ENCODE measurements around the gene SUGCT.

The SUGCT gene

DNA sequence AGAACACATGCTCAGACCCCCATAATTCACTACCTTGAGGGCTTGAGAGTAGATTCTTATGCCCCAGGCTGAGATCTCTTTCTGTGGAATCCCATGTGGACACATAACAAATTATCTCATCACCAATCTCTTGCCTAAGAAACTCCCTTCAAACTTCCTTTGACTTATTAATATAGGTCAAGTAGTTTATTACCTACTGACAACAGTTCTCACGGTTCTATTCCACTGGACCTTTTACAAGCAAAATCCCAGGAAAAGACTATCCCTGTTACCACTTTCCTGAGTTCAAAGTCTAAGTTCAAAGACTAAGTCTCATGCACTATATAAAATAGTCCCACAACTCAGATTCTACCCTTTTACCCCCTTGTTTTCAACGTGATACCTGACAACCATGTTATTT lies 754.7 kb downstream of the SUGCT start:
- H3K4me3 ChIP-seq (ENCODE audit: low read depth in 1 of 5, low read length in 5 of 5): no peak overlapping the region
- no peaks in the 10 kb centered on the region for H3K36me3 ChIP-seq (ENCODE audit: control insufficient read depth in 5 of 5, insufficient read depth in 5 of 5, low read length in 5 of 5)

DNA sequence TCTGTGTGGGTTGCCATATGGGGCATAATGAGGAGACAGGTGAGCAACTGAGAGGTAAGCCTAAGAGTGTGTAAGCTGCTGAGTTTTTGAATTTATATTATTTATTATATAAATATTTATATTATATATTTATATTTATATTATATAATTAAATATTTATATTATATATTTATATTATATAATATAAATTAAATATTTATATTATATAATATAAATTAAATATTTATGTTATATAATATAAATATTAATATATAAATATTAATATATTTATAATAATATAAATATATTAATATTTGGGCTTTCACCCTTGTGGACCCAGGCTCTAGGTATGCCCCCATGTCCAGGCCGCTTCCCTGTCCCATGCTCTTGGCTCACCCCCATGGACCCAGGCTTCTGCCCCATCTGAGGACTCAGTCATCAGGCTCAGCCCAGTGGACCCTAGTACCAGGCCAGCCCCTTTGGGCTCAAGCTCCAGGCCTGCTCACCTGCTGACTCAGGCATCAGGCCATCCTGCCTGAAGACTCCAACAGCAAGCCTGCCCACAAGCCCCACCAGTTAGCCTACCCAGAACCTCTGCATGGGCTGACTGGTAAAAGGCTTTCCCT lies 755.4 kb downstream of the SUGCT start:
- H3K9me3 ChIP-seq (ENCODE audit: control insufficient read depth in 5 of 5, low read length in 5 of 5): peaks cover 0 to 7% (median 4%) of the 10 kb centered on the region in 5 donors
- no peak overlapping the region for H3K27ac ChIP-seq (ENCODE audit: low read depth, low read length)
- no peaks in the 10 kb centered on the region for H3K4me1 ChIP-seq (ENCODE audit: control insufficient read depth in 5 of 5, insufficient read depth in 5 of 5, low read length in 5 of 5)
- H3K9ac ChIP-seq (ENCODE audit: low read length in 5 of 5): no peak overlapping the region
- H3K27me3 ChIP-seq (ENCODE audit: control insufficient read depth in 5 of 5, insufficient read depth in 4 of 5, low read length in 5 of 5): no peaks in the 10 kb centered on the region
- no peaks in the 10 kb centered on the region for H3K36me3 ChIP-seq (ENCODE audit: control insufficient read depth in 5 of 5, insufficient read depth in 5 of 5, low read length in 5 of 5)
- H3K4me3 ChIP-seq (ENCODE audit: low read depth in 1 of 5, low read length in 5 of 5): no peak overlapping the region

More for the DNA sequence above, 754.7 kb downstream of the SUGCT start:
- no peaks in the 10 kb centered on the region for H3K4me1 ChIP-seq (ENCODE audit: control insufficient read depth in 5 of 5, insufficient read depth in 5 of 5, low read length in 5 of 5)
- peaks cover 0 to 7% (median 4%) of the 10 kb centered on the region in 5 donors for H3K9me3 ChIP-seq (ENCODE audit: control insufficient read depth in 5 of 5, low read length in 5 of 5)
- H3K27me3 ChIP-seq (ENCODE audit: control insufficient read depth in 5 of 5, insufficient read depth in 4 of 5, low read length in 5 of 5): no peaks in the 10 kb centered on the region
- H3K27ac ChIP-seq (ENCODE audit: low read depth, low read length): no peak overlapping the region
- H3K9ac ChIP-seq (ENCODE audit: low read length in 5 of 5): no peak overlapping the region

DNA sequence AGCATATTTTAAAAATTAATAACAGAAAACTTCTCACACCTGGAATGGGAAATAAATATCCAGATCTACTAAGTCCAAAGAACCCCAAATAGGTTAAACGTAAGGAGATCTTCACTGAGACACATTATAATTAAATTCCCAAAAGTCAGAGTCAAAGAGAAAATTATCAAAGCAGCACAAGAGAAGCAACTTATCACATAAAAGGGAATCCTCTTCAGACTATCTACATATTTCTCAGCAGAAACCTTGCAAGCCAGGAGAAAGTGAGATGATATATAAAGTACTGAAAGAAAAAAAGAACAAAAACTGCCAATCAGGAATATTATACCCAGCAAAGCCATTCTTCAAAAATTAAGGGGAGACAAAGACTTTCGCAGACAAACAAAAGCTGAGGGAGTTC lies 756.4 kb downstream of the SUGCT start:
- Histone ChIP-seq H3K36me3 (ENCODE audit: control insufficient read depth in 5 of 5, insufficient read depth in 5 of 5, low read length in 5 of 5) (no peaks in the 10 kb centered on the region), H3K27ac (ENCODE audit: low read depth, low read length) (no peak overlapping the region), H3K9ac (ENCODE audit: low read length in 5 of 5) (no peak overlapping the region), H3K4me1 (ENCODE audit: control insufficient read depth in 5 of 5, insufficient read depth in 5 of 5, low read length in 5 of 5) (no peaks in the 10 kb centered on the region), H3K9me3 (ENCODE audit: control insufficient read depth in 5 of 5, low read length in 5 of 5) (peaks cover 0 to 9% (median 4%) of the 10 kb centered on the region in 5 donors), H3K27me3 (ENCODE audit: control insufficient read depth in 5 of 5, insufficient read depth in 4 of 5, low read length in 5 of 5) (no peaks in the 10 kb centered on the region), H3K4me3 (ENCODE audit: low read depth in 1 of 5, low read length in 5 of 5) (no peak overlapping the region)

DNA sequence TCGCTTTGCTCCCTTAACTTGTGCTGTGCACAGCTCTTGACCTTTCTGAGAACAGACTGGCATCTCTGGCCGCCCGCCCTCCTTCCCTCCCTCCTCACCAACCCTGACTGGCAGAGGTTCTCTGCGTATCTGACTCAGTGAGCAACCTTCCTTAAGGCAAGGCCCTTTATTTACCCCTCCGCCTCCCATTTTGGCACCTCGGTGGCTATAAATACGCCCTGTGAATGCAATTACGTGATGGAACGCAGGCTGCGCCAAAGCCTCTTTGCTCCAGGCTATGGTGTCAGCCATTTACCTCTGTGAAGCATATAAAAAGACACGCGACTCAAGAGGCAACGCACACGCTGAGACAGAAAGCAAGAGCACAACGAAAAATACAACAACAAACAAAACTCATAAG lies 764.3 kb downstream of the SUGCT start:
- no peak overlapping the region for H3K4me3 ChIP-seq (ENCODE audit: low read depth in 1 of 5, low read length in 5 of 5)
- no peaks in the 10 kb centered on the region for H3K4me1 ChIP-seq (ENCODE audit: control insufficient read depth in 5 of 5, insufficient read depth in 5 of 5, low read length in 5 of 5)

DNA sequence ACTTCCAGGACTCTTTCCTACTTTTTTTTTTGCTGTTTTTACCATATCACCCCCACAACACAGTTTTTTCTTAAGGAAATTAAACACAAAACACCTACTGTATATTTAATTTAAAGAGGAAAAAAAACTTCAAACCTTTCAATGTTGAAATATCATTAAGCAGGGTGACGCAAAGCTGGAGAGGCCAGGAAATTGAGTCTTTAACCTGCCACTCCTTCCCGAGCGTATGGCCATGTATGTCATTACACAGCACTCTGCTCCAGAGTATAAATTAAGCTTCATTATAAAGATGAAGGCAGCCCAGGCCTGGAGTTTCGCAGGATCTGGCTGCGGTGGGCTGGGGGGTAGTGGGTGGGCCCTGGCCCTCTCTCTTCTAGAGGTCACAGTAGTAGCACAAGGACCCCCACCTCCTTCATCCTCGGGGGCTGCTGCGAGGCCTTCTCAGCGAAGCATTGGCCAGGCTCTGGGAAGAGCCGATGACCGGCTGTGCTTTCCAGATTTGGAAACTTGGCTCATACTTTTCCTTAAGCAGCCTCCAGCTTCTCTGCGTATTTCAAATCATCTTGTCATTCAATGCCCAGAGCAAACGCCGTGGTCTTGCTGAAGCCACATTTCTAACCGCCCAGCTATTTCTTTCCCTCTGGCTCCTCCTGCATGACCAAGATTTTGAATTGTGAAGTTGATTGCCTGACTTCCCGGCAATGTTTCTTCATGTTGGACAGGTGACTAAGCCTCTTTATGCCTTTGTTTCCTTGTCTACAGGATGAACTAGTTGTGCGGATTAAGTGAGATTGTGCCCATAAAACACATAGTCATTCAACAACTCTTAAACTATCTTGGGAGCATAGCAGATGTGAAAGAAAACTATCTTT lies 765.1 kb downstream of the SUGCT start:
- Histone ChIP-seq H3K9ac (ENCODE audit: low read length in 5 of 5) (no peak overlapping the region), H3K4me3 (ENCODE audit: low read depth in 1 of 5, low read length in 5 of 5) (no peak overlapping the region), H3K36me3 (ENCODE audit: control insufficient read depth in 5 of 5, insufficient read depth in 5 of 5, low read length in 5 of 5) (no peaks in the 10 kb centered on the region), H3K9me3 (ENCODE audit: control insufficient read depth in 5 of 5, low read length in 5 of 5) (peaks cover 0 to 7% (median 3%) of the 10 kb centered on the region in 5 donors), H3K27me3 (ENCODE audit: control insufficient read depth in 5 of 5, insufficient read depth in 4 of 5, low read length in 5 of 5) (no peaks in the 10 kb centered on the region), H3K27ac (ENCODE audit: low read depth, low read length) (no peak overlapping the region), H3K4me1 (ENCODE audit: control insufficient read depth in 5 of 5, insufficient read depth in 5 of 5, low read length in 5 of 5) (no peaks in the 10 kb centered on the region)

More for the DNA sequence above, 764.3 kb downstream of the SUGCT start:
- H3K9ac ChIP-seq (ENCODE audit: low read length in 5 of 5): no peak overlapping the region
- peaks cover 0 to 7% (median 3%) of the 10 kb centered on the region in 5 donors for H3K9me3 ChIP-seq (ENCODE audit: control insufficient read depth in 5 of 5, low read length in 5 of 5)
- H3K36me3 ChIP-seq (ENCODE audit: control insufficient read depth in 5 of 5, insufficient read depth in 5 of 5, low read length in 5 of 5): no peaks in the 10 kb centered on the region
- no peaks in the 10 kb centered on the region for H3K27me3 ChIP-seq (ENCODE audit: control insufficient read depth in 5 of 5, insufficient read depth in 4 of 5, low read length in 5 of 5)
- no peak overlapping the region for H3K27ac ChIP-seq (ENCODE audit: low read depth, low read length)

DNA sequence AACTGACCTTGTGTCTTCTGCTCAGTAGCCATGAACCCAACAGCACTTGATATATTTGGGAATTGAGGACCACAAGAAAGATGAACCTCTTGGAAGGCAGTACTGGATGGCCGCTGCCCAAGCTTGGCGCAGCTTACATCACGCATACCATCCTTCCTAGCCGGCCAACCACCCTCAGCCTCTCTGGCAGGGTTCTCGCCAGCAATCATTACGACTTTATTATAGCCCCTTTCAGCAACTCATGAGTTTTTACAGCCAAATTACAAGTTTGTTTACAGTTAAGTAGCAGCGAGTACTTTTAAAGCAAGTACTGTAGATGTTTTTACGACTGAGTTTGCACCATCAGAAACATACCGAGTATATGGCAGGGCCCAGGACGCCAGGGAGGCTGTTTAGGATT lies 769.1 kb downstream of the SUGCT start:
- no peaks in the 10 kb centered on the region for H3K27me3 ChIP-seq (ENCODE audit: control insufficient read depth in 5 of 5, insufficient read depth in 4 of 5, low read length in 5 of 5)

DNA sequence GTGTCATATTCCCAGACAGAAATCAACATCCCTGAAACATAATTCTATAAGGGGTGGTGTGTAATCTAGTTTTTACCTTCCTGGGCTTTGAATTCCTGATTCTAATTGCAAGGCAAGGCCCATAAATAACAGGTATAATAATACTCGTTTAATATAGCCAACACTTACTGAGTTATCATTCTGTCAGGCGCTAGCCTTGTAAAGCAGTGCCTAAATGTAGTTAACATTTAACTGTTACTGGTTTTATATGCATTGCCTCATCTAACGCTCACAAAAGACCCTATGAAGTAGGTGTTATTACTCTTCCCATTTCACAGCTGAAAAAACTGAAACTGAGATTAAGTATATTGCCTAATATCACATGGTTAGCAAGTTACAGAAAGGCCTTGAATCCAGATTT lies 772.5 kb downstream of the SUGCT start:
- H3K27ac ChIP-seq (ENCODE audit: low read depth, low read length): no peak overlapping the region

More for the DNA sequence above, 769.1 kb downstream of the SUGCT start:
- Histone ChIP-seq H3K27ac (ENCODE audit: low read depth, low read length) (no peak overlapping the region), H3K9ac (ENCODE audit: low read length in 5 of 5) (no peak overlapping the region), H3K36me3 (ENCODE audit: control insufficient read depth in 5 of 5, insufficient read depth in 5 of 5, low read length in 5 of 5) (no peaks in the 10 kb centered on the region), H3K4me3 (ENCODE audit: low read depth in 1 of 5, low read length in 5 of 5) (no peak overlapping the region), H3K4me1 (ENCODE audit: control insufficient read depth in 5 of 5, insufficient read depth in 5 of 5, low read length in 5 of 5) (no peaks in the 10 kb centered on the region), H3K9me3 (ENCODE audit: control insufficient read depth in 5 of 5, low read length in 5 of 5) (peaks cover 0 to 2% (median 0%) of the 10 kb centered on the region in 5 donors)

DNA sequence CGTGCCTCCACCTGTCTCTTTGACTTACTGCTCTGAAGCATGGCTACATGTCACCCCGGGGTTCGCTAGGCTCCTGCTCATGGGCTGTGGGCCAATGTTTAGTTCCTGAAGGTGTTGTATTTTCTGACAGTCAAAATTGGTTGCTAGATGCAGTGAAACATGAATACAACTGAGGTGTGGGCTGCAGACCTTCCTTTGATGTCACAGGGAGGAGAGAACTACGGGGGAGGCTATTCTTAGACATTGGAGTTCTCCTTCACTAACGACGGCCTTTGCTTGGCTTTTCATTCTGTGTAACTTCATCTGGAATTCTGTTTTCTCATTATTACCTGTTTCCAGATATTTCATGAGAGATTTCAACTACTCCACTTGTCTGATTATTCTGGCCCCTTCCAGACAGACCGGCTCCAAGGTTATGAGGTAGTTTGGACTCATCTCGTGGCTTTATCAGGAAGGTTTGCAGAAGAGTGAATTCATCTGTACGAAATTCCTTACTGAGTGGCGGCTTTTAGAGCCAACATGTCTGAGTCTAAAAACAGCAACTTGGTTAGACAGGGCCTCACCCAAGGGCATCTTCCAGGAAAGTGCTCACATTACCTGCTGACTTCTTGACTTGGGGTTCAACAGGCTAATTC lies 774.7 kb downstream of the SUGCT start:
- H3K4me3 ChIP-seq (ENCODE audit: low read depth in 1 of 5, low read length in 5 of 5): no peak overlapping the region
- no peaks in the 10 kb centered on the region for H3K9me3 ChIP-seq (ENCODE audit: control insufficient read depth in 5 of 5, low read length in 5 of 5)
- H3K27me3 ChIP-seq (ENCODE audit: control insufficient read depth in 5 of 5, insufficient read depth in 4 of 5, low read length in 5 of 5): no peaks in the 10 kb centered on the region
- H3K36me3 ChIP-seq (ENCODE audit: control insufficient read depth in 5 of 5, insufficient read depth in 5 of 5, low read length in 5 of 5): no peaks in the 10 kb centered on the region
- H3K4me1 ChIP-seq (ENCODE audit: control insufficient read depth in 5 of 5, insufficient read depth in 5 of 5, low read length in 5 of 5): no peaks in the 10 kb centered on the region
- H3K9ac ChIP-seq (ENCODE audit: low read length in 5 of 5): no peak overlapping the region
- H3K27ac ChIP-seq (ENCODE audit: low read depth, low read length): no peak overlapping the region

More for the DNA sequence above, 772.5 kb downstream of the SUGCT start:
- Histone ChIP-seq H3K9ac (ENCODE audit: low read length in 5 of 5) (no peak overlapping the region), H3K4me3 (ENCODE audit: low read depth in 1 of 5, low read length in 5 of 5) (no peak overlapping the region), H3K9me3 (ENCODE audit: control insufficient read depth in 5 of 5, low read length in 5 of 5) (no peaks in the 10 kb centered on the region), H3K27me3 (ENCODE audit: control insufficient read depth in 5 of 5, insufficient read depth in 4 of 5, low read length in 5 of 5) (no peaks in the 10 kb centered on the region), H3K4me1 (ENCODE audit: control insufficient read depth in 5 of 5, insufficient read depth in 5 of 5, low read length in 5 of 5) (no peaks in the 10 kb centered on the region), H3K36me3 (ENCODE audit: control insufficient read depth in 5 of 5, insufficient read depth in 5 of 5, low read length in 5 of 5) (no peaks in the 10 kb centered on the region)

All from subcutaneous abdominal adipose tissue (tissue), 5 donors.